Ovary (tissue), 3 donors: Measurements from ENCODE around the gene TRPV4.

Experiments
- EP300 ChIP-seq: sonication (generic); formaldehyde crosslinking; IDR thresholded peaks from one replicate; pipeline ENCODE4 v1.6.1; 2017; ENCODE audit warnings: antibody characterized with exemption
- POLR2A ChIP-seq: fragments of 450-650 bp; IDR thresholded peaks from one replicate; pipeline ENCODE4 v1.6.1; 2017; ENCODE audit warnings: antibody characterized with exemption, mild to moderate bottlenecking, moderate library complexity
- TF ChIP-seq, protein P1 (sequence below), 3 donors: fragments of 450-650 bp in 2 of 3; fragments of 200-600 bp in 1 of 3; IDR thresholded peaks; one replicate each; pipeline versions ENCODE4 v1.5.1 to v1.8.0; 2016 to 2022; ENCODE audit warnings: antibody characterized with exemption in 3 of 3, mild to moderate bottlenecking in 1 of 3
- donor health status: DM: no; HTN: no; CAD: no.

DNA sequence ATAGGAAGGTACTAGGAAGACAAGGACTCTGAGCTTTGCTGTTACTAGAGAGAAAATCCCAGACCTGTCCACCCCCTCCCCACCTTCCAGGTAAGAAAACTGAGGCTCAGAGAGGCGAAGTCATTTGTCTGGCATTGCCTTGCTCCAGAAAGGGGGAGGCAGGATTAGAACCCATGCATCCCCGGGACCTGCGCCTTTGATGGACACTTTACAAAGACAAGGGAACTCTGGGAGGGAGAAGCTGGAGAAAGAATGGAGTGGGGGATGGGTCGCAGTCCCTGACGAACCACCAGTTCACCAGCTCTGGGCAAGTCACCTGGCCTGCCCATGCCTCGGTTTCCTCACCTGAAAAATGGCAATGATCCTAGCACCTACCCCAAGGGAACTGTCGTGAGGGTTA lies 10.8 kb downstream of the TRPV4 start:
- TF ChIP-seq, protein P1, sequence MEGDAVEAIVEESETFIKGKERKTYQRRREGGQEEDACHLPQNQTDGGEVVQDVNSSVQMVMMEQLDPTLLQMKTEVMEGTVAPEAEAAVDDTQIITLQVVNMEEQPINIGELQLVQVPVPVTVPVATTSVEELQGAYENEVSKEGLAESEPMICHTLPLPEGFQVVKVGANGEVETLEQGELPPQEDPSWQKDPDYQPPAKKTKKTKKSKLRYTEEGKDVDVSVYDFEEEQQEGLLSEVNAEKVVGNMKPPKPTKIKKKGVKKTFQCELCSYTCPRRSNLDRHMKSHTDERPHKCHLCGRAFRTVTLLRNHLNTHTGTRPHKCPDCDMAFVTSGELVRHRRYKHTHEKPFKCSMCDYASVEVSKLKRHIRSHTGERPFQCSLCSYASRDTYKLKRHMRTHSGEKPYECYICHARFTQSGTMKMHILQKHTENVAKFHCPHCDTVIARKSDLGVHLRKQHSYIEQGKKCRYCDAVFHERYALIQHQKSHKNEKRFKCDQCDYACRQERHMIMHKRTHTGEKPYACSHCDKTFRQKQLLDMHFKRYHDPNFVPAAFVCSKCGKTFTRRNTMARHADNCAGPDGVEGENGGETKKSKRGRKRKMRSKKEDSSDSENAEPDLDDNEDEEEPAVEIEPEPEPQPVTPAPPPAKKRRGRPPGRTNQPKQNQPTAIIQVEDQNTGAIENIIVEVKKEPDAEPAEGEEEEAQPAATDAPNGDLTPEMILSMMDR (IDR thresholded peaks at IDR 0.05), result no peak
- TF ChIP-seq POLR2A (no peak), EP300 (no peak)
